ENCODE results near the gene HAND2.

The HAND2 gene

GRCh38 chr4:173536808-173537429, 6.9 kb upstream of the HAND2 start:
- no peak for DNase-seq (ENCODE audit: low read depth)

DNA sequence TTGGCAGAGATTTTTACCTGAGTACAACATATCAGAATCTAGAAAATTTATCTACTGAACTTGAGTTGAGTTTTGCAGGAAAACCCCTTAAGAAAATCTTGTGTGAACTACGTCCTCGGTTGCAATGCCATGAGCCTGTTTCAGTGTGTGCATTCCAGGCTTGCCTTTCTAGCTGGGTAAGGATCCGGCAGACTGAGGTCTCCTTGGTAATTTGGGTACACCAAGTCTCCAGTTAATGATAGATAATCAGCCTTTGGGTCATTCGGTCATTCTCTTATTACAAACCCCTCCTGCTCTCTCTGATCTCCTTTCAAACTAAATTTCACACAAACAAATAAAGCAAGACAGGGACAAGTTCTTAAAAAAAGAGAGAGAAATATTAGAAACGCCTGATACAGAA, 5.9 kb upstream of the HAND2 start:
- DNase-seq (ENCODE audit: low read depth), result no peak

DNA sequence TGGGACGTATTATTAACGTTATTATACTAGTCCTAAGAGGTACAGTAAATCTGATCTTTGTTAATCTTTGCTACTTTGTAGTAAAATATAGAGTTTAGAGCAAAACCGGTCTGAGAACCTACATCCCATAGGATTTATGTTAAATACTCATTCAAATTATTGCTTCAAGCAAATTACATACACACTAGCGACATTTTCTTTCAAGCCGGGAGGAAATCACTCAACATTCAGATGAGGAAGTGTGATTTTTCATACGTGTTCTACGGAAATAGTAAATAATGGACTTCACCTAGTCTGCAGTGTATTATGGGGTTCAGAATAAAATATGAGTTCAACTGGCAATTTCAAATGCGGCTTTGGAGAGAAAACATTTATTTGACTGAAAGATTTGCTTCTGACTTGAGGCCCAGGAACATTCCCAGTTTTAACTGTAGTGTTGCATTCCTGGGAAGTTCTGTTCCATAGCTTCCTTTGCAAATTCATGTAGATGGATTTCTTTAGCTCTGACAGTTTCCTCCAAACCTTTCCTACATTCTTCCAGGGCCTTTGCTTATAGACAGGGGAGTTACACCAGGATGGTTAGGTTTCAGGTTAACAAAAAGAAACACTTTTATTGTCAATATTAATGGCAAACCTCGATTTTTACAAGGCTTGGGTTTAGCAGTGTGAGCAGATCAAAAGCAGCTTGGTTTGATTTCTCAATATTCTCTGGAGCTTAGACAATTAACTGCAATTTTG, 5.3 kb upstream of the HAND2 start:
- DNase-seq (ENCODE audit: low read depth), result no peak

DNA sequence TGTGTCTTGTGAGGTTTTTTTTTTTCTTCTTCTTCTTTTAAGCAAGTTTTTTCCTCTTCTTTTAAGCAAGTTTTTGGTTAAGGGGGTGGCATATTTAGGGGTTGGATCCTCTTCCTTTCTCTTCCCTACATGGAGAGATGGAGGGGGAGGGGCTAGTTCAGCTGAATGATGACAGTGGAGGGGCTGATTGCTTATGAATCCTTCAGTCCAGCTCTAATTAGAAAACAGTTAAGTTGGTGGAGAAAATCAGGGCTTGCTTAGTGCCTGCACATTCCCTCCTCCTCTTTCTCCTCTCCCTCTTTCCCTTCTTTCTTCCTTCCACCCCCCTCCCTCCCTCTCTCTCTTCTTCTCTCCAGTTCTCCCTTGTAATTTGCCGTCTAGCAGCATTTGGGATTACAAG, 4.4 kb upstream of the HAND2 start:
- no peak for DNase-seq (ENCODE audit: low read depth)

- DNase-seq (ENCODE audit: low read depth), result no peak
Observed at GRCh38 chr4:173532725-173533511, 2.9 kb upstream of the HAND2 start.

DNA sequence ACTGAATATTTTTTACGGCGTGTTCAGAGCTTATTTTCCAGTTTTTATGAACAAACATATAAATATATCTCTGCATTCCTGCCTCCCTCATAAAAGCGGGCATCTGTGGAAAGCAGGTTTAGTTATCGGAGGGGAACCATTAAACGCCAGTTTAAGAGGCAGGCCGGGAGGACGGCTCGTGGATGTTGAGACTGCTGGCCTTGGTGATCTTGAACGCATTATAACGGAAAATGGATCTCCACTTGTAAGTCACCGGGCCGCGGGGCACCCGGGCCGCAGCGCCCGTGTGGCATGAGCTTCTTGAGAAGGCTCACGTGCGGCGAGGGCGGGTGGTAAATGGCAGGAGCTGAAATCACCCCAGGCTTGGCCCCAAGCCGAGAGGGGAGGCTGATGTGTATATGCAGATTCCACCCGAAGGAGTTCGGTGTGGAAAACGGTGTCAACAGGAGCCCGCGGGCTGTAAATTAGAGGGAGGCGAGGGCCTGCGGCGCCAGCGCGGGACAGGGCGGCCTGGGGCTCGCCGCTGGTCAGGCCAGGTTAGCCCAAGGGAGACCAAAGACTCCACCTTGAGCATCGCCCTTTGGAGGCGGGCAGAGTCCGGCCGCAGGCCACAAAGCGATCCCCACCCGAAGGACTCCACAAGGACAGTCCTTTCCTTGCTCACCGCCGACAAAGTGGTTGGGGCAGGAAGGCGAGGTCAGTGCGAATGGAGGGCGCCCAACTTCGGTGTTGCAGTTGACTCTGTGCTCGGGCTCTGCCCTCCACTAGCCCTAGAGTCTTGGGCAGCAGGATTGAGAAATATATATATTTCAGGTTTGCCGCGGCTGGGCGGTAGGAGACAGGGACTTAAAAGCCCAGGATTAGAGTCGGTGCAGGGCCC, 1.3 kb upstream of the HAND2 start:
- no peak for DNase-seq (ENCODE audit: low read depth)

DNA sequence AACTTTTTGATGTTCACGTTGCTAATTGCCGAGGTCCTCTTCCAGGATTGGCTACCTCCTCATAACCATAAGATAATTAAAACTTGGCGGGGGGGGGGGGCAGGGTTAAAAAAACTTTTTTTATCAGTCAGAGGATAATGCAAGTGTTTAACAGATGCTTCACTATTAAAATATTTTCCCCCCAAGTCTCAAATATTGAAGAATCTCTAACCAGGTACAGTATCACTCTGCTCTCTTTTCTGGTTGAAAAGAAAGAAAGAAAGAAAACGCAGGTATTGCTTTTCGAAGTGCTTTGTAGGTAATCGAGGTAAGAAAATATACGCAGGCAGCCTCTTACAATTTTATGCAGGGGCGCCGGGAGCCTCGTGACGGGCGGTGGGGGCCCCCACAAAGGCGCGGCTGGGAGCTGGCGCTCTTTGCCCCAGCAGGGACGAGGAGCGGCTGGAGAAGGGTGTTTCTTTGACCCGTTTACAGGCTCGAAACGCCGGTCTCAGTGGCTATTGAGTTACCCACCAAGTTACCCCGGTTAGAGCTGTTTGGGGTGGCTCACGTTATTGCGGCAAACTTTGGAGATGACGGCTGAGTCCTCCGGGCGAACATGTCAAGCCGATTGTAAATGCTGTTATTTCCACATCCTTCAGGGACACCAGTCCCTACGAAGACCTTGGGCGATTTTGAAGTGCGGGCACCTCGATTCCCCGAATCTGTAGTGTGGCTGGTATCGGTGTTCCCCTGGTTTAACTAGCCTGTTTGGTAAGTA, 477 bp upstream of the HAND2 start:
- no peak for DNase-seq (ENCODE audit: low read depth)

DNA sequence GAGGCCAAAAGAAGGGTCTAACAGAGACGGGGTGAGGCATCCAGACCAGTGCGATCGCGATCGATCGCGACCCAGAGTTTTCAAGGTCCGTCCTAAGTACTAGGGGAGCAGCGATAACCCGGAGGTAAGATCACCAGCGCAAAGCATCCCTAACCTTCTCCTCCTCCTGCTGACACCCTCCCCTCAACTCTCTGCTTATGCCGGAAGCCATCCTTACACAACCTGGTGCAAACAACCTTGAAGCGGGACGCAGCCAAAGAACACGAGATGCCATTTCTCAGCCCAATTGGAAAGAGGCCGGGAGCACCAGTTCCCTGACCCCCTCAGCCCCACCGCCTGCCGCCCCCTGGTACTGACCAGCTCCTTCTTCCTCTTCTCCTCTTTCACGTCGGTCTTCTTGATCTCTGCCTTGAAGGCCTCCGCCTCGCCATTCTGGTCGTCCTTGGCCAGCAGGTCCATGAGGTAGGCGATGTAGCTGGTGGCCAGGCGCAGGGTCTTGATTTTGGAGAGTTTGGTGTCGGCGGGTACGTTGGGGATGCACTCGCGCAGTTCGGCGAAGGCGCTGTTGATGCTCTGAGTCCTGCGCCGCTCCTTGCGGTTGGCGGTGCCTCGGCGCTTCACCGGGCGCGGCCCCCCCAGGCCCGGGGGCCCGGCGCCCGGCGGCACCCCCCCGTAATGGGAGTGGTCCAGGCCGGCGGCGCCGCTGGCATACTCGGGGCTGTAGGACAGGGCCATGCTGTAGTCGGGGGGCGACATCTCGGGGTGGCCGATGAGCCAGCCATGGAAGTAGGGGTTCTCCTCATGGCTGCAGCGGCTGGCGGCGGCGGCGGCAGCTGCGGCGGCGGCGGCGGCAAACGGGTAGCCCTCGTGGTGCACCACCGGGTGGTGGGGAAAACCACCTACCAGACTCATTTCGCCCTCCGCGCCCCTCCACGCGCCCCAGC, 1.4 kb downstream of the HAND2 start:
- DNase-seq (ENCODE audit: low read depth), result no peak

- no peak for DNase-seq (ENCODE audit: low read depth)
Observed at GRCh38 chr4:173527103-173527891, 2.7 kb downstream of the HAND2 start.

DNA sequence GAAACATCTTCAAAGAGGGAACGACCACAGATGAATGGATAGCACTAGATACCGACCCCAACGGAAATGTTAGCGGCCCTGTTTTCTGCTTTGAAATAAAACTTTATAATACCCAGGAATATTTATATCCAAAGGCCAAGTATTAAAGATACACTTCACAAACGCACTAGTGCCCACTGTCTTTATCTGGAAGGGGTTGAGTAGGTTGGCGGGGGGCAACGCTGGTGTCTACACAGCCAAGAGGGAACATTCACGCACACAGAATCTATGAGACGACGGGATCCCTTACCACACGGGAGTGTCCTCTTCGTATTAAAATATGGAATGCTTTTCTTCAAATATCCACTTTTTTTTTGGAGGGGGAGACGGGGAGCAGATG, 3.3 kb downstream of the HAND2 start:
- no peak for DNase-seq (ENCODE audit: low read depth)

DNA sequence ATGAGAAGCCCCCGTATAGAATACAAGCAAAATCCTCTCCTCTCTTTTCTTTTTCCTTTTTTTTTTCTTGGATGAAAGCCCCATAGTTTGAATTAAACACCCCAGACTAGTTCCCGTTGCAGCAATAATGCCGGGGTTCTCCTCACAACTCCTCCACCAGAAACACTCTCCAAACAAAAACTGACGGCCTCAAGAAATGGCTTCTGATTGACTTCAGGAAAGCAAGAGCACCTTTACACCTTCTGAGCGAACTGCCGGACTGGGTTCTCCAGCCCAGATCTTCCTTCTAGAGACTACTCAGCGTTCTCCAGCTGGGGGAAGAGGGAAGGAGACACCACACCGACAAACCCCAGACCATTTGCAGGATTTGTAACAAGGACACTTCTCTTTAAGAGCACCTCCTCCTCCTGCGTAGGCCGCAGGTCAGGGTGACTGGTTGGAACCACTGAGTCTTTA, 4.0 kb downstream of the HAND2 start:
- DNase-seq (ENCODE audit: low read depth), result no peak

DNA sequence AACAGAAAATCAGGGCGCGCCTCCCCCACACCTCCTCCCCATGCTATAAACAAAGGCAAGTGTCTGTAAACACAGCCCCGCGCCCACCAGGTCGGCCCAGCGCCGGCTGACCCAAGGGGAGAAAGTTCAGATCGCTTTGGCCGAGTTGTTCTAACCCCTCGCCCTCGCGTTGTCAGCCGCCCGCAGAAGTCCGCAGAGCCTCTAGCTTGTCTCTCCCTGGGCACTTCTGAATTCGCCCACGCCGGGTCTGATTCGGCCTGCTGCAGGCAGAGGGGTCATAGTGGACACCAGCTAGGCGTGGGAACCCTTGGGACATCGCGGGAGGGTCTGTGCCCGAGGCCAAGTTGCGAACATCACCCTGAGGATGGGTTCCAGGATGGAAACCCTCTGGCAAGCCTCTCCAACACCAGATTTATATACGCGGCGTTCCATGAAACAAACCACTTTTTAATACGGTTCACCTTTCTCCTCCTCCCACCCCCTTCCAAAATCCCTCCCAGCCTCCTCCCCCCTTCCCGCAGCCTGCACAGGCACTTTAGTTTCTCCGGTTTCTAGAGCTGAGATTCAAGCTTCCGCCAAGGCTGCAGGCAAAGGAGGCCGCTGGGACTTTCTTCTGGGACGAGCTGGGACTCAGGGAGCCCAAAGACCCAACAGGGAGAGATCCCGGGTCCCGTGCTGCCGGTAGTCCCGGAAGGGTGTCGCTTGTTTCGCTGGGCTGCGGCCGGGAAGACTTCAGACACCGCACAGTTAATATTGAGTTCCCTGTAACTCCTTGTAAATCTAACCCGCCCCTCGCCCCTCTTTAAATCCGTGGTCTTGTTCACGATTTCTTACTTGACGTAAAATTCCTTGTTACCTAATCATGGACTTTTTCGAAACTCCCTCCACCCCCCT, 4.7 kb downstream of the HAND2 start:
- no peak for DNase-seq (ENCODE audit: low read depth)

DNA sequence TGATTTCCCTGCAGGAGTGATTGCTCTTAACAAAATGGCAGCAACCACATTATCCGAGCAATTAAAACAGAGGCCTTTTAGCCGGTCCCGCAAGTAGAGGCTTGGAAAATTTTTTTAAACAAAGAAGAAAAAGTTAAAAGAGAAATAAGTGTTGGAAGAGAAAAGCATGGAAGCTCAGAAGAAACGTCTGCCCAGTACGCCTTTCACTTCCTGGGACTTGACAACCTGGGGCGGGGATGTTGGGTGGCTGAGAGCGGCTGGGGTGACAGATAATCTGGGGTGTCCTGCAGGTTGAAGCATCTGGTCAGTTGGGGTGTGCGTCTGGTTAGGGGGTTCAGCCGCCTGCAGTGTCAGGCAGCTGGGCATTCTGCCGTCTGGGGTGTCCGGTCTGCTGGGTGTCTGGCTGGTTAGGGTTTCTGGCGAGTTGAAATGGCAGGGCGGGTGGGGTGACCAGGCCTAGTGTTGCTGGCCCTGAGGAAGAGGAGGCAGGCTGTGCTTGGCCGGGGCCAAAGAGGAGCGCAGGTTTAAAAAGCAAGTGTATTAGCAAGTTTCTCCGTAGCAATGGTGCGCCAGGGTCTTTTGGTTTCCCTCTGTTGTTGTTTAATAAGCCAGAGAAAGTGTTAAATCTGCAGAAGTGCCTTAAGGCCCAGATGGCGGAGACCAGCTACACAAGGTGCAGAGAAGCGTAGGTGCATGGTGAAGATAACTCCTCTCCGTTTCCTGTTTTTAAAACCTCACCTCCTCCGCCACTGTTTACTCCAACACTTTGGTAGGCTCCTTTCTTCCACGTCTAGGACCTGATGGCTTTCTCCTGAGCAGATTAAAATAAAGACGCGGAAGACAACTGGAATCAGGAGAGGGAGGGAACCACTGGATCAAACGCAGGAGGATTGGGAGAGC, 5.6 kb downstream of the HAND2 start:
- DNase-seq (ENCODE audit: low read depth), result no peak

GRCh38 chr4:173522951-173523395, 7.1 kb downstream of the HAND2 start:
- no peak for DNase-seq (ENCODE audit: low read depth)

DNA sequence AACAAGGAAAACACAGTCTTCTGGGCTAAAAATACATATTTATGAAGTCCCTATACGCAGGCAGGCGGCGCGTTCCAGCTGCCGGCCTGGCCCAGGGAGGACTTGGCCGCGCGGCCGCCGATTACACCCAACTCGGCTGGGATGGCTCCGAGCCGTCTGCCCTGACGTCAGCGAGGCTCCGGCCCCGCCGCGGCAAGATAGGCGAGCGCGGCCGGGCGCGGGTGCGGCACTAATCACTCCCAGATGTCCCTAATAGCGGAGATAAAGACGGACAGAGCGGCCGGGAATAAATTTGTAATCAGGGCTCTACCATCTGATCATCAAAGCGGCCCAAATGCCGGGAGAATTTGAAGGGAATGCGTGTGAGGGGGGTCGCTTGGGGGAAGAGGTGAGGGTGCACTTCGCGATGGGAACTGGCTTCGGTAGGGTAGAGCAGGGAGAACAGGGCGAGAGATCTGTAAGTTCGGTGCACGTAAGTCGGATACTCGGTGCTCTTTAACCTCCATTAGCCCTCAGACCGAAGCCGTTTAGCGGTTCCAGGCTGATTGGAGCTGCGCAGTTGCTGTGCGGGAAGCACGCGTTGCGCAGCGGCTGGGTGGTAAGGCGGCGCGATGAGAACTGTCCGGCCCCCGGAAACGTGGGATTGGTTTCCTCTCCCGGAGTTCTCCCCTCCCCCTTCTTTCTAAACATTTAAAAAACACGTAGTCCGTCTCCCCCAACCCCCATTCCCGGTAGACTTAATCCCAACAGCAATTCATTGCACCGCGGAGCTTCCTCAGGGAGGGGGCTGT, 7.7 kb downstream of the HAND2 start:
- no peak for DNase-seq (ENCODE audit: low read depth)

- DNase-seq (ENCODE audit: low read depth), result no peak
Observed at GRCh38 chr4:173521467-173522159, 8.4 kb downstream of the HAND2 start.

All from activated T-helper 9 cell treated with anti-CD3 and anti-CD28 coated beads, Interleukin-2, amount 50 U/mL, for 16 hours (primary cell).